Bronchial epithelial cell (primary cell): Measurements from ENCODE around the gene NABP1. TPM values are rescaled to one million over a fixed set of nuclear protein-coding genes. Genes with fewer than 3 reads are reported as not detected.

Experiments
- DNase-seq: peaks from one replicate; pipeline ENCODE4 v3.0.0-alpha.2; 2010; ENCODE audit warnings: low read depth
- FAIRE-seq: peaks from 2 replicates; lab custom pipeline; 2011; peaks lifted over from hg19 to GRCh38; lab: Jason Lieb, UNC
- H3K27me3 ChIP-seq: 2 replicates; pipeline ENCODE4 v1.5.1; 2011; ENCODE audit warnings: low read length; ENCODE audit not compliant: control insufficient read depth, insufficient read depth
- H3K36me3 ChIP-seq: 2 replicates; pipeline ENCODE4 v1.5.1; 2011; ENCODE audit warnings: low read length; ENCODE audit not compliant: control insufficient read depth, insufficient read depth
- H3K4me3 ChIP-seq: 2 replicates; pipeline ENCODE4 v1.5.1; 2011; ENCODE audit warnings: mild to moderate bottlenecking, low read depth, low read length, control low read depth
- total RNA-seq: library from RNA; depleted of rRNA; stranded (reverse); fragments of >200 nt; gene quantifications from 2 replicates; pipeline ENCODE4 v1.2.1, GENCODE V29; 2014
- TF ChIP-seq, protein P1 (sequence below): IDR thresholded peaks from 2 replicates; pipeline ENCODE4 v1.5.1; 2011; ENCODE audit warnings: mild to moderate bottlenecking, moderate library complexity, low read length, control low read depth, inconsistent platforms; ENCODE audit not compliant: insufficient read depth, severe bottlenecking

The NABP1 gene
- total RNA-seq, 1 donor from 2014 or later = 45.5 TPM

DNA sequence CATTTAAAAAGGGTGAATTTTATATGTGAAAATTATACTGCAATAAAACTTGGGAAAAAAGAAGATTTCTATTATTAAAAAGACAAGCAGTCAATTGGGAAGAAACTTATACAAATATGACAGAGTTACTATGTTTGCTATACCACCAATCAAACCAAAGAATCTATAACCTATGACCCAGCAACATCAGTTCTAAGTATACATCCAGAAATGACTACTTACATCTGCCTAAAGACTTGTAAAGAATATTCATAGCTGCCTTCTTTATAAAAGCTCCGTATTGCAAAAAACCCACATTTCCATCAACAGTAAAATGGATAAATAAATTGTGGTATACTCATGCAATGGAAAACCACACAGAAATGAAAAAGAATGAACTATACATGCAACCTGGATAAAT is 32.9 kb upstream of the NABP1 start:
- no peak for DNase-seq
- H3K27me3 ChIP-seq = no peaks in the 10 kb centered on the region
- no peak for FAIRE-seq
- no peaks in the 10 kb centered on the region for H3K36me3 ChIP-seq
- TF ChIP-seq, protein P1, sequence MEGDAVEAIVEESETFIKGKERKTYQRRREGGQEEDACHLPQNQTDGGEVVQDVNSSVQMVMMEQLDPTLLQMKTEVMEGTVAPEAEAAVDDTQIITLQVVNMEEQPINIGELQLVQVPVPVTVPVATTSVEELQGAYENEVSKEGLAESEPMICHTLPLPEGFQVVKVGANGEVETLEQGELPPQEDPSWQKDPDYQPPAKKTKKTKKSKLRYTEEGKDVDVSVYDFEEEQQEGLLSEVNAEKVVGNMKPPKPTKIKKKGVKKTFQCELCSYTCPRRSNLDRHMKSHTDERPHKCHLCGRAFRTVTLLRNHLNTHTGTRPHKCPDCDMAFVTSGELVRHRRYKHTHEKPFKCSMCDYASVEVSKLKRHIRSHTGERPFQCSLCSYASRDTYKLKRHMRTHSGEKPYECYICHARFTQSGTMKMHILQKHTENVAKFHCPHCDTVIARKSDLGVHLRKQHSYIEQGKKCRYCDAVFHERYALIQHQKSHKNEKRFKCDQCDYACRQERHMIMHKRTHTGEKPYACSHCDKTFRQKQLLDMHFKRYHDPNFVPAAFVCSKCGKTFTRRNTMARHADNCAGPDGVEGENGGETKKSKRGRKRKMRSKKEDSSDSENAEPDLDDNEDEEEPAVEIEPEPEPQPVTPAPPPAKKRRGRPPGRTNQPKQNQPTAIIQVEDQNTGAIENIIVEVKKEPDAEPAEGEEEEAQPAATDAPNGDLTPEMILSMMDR = no peak
- no peak overlapping the region for H3K4me3 ChIP-seq

- TF ChIP-seq, protein P1 = no peak
- Histone ChIP-seq H3K4me3 (no peak overlapping the region), H3K36me3 (no peaks in the 10 kb centered on the region), H3K27me3 (no peaks in the 10 kb centered on the region)
- FAIRE-seq = no peak
- DNase-seq = no peak
Measured at GRCh38 chr2:191645434-191646162, 32.3 kb upstream of the NABP1 start.

GRCh38 chr2:191646163-191646902 is 31.6 kb upstream of the NABP1 start:
- no peak overlapping the region for H3K4me3 ChIP-seq
- FAIRE-seq (no peak), DNase-seq (peak; percentile 95)
- H3K36me3 ChIP-seq = no peaks in the 10 kb centered on the region
- no peaks in the 10 kb centered on the region for H3K27me3 ChIP-seq
- TF ChIP-seq, protein P1 = no peak

DNA sequence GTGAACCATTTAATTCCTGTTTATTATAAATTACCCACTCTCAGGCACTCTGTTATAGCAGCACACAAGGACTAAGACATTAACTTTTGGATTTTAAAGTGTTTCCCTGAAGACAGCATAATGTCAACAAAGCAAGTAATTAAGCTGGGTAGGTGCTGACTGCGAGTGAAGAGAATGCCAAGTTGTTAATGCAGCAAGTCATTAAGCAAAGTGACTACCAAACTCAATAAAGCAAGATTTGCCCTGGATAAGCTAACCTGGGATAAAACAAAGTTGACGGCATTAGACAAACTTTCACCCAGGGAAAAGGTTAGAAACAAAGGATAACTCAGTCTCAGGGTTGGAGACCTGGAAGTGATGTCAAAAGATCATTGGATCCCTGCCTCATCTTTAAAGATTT is 28.4 kb upstream of the NABP1 start:
- no peak for FAIRE-seq
- no peak for DNase-seq
- H3K27me3 ChIP-seq = no peaks in the 10 kb centered on the region
- no peaks in the 10 kb centered on the region for H3K36me3 ChIP-seq
- TF ChIP-seq, protein P1 = no peak
- H3K4me3 ChIP-seq = no peak overlapping the region

DNA sequence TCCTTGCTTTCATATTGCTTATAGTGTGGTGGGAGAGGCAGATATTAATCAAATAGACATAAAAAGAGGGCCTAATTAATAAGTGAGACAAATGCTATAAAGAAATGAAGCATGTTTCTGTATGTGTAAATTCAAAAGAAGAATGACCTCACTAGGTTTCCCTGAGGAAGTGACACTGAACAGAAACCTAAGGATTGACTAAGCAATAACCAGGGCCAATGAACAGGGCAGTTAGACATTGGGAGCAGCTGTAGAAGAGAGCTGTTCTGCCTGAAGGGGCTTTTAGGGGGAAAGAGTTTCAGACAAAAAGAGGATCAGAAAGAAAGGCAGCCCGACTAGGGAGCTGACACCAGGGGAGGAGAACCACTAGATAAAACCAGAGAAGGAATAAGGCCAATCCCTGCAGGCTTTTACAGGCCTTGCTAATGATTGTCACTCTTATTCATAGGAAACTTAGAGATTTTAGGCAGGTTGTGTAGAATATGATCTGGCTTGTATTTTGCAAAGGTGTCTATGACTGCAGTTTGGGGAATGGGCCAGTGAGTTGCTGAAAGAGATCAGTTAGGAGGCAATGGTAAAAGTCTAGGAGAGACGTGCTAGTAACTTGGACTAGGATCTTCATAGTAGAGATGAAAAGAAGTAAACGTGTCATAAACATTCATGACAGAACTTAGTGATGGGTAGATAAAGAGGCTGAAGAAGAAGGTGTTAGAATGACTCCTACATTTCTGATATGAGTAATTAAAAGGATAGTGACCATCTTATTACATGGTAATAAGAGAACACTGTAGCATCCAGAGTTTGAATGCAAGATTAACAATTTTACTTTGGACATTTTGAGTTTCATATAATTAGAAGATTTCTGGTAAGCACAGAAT is 26.8 kb upstream of the NABP1 start:
- Histone ChIP-seq H3K36me3 (no peaks in the 10 kb centered on the region), H3K4me3 (no peak overlapping the region), H3K27me3 (no peaks in the 10 kb centered on the region)
- TF ChIP-seq, protein P1 = no peak
- peak; percentile 73 for DNase-seq
- no peak for FAIRE-seq
